Kidney epithelial cell (primary cell): ENCODE data around the gene FOXR1. TPM values are rescaled to one million over a fixed set of nuclear protein-coding genes. Genes with fewer than 3 reads are reported as not detected.
"Not testable (repeated sequence)": the region's sequence is repeated elsewhere in the genome, so short reads cannot be mapped to it uniquely, and the experiment has no call there.

Experiments
- DNase-seq: peaks from one replicate; pipeline ENCODE4 v3.0.0-alpha.2; 2010; ENCODE audit warnings: low read depth
- H3K27me3 ChIP-seq: 2 replicates; pipeline ENCODE4 v1.6.0; 2011; ENCODE audit warnings: low read length; ENCODE audit not compliant: control insufficient read depth, insufficient read depth
- H3K36me3 ChIP-seq: 2 replicates; pipeline ENCODE4 v1.5.1; 2011; ENCODE audit warnings: low read length; ENCODE audit not compliant: control insufficient read depth, insufficient read depth
- H3K4me3 ChIP-seq: 2 replicates; pipeline ENCODE4 v1.5.1; 2011; ENCODE audit warnings: low read depth, mild to moderate bottlenecking, control low read depth, low read length
- total RNA-seq: library from RNA; depleted of rRNA; stranded (reverse); fragments of >200 nt; gene quantifications from 2 replicates; pipeline ENCODE4 v1.2.3, GENCODE V29; 2015
- TF ChIP-seq, protein P1 (sequence below): IDR thresholded peaks from 2 replicates; pipeline ENCODE4 v1.5.1; 2011; ENCODE audit warnings: mild to moderate bottlenecking, moderate library complexity, low read length, control low read depth, inconsistent platforms; ENCODE audit not compliant: insufficient read depth, poor library complexity, severe bottlenecking

Gene FOXR1
- total RNA-seq, 1 donor from 2014 or later, result not detected

DNA sequence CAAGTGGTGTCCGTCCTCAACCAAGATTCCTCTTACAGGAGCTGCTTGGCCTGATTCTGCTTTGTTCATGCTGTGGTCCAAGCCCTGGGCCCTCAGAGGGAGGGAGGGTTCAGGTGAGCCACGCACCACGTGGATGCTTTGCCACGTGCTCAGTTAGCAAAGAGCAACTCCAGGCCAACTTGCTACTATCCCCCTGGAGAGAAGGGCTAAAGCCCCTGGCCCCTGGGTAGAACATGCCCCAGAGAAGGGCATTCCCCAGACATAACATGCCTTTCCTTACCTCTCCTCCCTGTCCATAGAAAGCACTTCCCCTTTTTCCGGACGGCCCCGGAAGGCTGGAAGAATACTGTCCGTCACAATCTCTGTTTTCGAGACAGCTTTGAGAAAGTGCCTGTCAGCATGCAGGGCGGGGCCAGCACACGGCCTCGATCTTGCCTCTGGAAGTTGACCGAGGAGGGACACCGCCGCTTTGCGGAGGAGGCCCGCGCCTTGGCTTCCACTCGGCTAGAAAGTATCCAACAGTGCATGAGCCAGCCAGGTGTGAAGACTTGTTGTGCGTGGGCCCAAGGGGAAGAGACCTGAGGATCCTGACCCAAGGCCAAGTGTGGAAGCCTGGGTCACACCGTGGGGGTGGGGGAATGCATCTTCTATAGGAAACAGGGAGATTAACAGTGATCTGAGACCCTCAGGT, 8.8 kb downstream of the FOXR1 start:
- H3K4me3 ChIP-seq, result no peak overlapping the region
- TF ChIP-seq, protein P1, sequence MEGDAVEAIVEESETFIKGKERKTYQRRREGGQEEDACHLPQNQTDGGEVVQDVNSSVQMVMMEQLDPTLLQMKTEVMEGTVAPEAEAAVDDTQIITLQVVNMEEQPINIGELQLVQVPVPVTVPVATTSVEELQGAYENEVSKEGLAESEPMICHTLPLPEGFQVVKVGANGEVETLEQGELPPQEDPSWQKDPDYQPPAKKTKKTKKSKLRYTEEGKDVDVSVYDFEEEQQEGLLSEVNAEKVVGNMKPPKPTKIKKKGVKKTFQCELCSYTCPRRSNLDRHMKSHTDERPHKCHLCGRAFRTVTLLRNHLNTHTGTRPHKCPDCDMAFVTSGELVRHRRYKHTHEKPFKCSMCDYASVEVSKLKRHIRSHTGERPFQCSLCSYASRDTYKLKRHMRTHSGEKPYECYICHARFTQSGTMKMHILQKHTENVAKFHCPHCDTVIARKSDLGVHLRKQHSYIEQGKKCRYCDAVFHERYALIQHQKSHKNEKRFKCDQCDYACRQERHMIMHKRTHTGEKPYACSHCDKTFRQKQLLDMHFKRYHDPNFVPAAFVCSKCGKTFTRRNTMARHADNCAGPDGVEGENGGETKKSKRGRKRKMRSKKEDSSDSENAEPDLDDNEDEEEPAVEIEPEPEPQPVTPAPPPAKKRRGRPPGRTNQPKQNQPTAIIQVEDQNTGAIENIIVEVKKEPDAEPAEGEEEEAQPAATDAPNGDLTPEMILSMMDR, result no peak
- no peak for DNase-seq
- no peaks in the 10 kb centered on the region for H3K36me3 ChIP-seq
- peaks cover 3% of the 10 kb centered on the region for H3K27me3 ChIP-seq

DNA sequence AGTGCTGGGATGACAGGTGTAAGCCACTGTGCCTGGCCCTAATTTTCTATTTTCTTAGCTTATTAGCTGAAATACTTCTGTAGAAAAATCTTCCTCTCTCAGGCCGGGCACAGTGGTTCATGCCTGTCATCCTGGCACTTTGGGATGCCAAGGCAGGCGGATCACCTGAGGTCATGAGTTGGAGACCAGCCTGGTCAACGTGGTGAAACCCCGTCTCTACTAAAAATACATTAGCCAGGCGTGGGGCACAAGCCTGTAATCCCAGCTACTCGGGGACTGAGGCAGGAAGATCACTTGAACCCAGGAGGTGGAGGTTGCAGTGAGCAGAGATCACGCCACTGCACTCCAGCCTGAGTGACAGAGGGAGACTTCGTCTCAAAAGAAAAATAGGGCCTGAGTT, 12.8 kb downstream of the FOXR1 start:
- DNase-seq, H3K36me3 ChIP-seq, H3K27me3 ChIP-seq, H3K4me3 ChIP-seq: not testable (repeated sequence)

DNA sequence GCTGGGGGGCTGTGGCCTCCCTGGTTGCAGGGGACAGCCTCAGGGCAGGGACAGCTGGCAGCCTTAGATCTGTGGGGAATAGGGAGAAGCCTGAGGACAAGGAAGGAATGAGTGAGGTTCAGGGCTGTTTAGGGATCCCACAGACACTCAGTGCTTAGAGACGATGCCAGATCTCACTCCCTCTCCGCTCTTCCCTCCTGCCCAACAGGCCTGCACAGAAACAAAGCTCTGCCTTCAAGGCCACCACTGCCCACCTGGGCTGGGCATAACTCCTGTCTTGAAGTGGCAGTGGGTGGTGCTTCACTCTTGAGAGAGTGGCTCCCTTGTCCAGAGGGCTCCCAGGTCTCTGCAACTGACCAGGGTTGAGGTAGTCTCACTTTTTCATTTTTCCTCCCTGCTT, 13.3 kb downstream of the FOXR1 start:
- TF ChIP-seq, protein P1, result no peak
- no peaks in the 10 kb centered on the region for H3K36me3 ChIP-seq
- H3K4me3 ChIP-seq, result no peak overlapping the region
- DNase-seq, result no peak
- H3K27me3 ChIP-seq, result no peaks in the 10 kb centered on the region

DNA sequence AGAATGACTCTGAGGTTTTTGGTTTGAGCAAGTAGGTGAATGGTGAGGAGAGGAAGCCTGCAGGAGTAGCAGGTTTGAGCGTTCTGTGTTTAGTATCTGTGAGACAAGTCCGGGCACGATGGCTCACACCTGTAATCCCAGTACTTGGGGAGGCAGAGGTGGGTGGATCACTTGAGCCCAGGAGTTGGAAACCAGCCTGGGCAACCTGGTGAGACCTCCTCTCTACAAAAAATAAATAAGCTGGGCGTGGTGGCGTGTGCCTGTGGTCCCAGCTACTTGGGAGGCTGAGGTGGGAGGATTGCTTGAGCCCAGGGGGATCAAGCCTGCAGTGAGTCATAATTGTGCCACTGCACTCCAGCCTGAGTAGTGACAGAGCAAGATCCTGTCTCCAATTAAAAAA, 16.7 kb downstream of the FOXR1 start:
- Histone ChIP-seq H3K36me3 (no peaks in the 10 kb centered on the region), H3K4me3 (no peak overlapping the region), H3K27me3 (no peaks in the 10 kb centered on the region)
- DNase-seq, result no peak
- TF ChIP-seq, protein P1, result no peak

- not testable (repeated sequence) for DNase-seq, H3K36me3 ChIP-seq, H3K27me3 ChIP-seq, H3K4me3 ChIP-seq
These were observed 20.0 kb downstream of the FOXR1 start for GRCh38 chr11:118991486-118992038.

DNA sequence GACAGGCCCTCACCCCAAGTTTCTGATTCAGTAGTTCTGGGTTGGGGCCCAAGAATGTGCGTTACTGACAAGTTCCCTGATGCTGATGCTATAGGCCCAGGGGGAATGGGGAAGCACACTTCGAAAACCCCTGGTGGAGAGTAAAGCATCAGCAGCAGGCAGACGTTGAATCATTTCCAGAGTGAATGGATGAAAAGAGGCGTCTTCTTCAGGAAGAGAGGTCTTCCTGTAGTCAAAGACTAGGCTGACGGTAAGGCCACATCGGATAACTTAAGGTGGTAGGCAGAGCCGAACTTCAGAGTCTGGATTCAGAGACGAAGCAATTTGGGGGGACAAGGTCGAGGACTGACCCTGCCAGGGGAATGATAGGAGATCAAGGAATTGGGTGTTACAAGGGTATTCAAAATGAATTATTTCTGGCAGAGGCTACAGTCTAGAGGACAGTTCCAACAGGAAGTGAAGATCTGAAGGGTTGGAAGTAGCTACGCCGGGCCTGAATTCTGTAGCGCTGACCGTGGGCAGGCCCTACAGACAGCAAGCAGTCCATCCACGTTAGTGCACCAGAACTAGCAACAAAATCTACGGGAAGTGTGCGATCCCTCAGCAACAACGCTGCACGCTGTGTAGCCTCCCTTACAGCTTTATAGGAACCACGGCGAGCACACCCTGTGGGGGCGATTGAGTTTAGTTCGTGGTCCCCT, 25.5 kb downstream of the FOXR1 start:
- Histone ChIP-seq H3K36me3 (peaks cover 1% of the 10 kb centered on the region), H3K4me3 (peak overlapping the region; percentile 90), H3K27me3 (no peaks in the 10 kb centered on the region)
- no peak for DNase-seq
- TF ChIP-seq, protein P1, result no peak
